GM12878 (cell line): Measurements from ENCODE around the gene MALSU1. TPM values are rescaled to one million over a fixed set of nuclear protein-coding genes. Genes with fewer than 3 reads are reported as not detected.

Experiments
- ATAC-seq: fragments of 200-7000 bp; cut with Tn5 transposase; 3 replicates; pipeline ENCODE4 v1.9.1; 2020; ENCODE audit warnings: mild to moderate bottlenecking, moderate library complexity
- BruUV-seq: library from RNA; stranded (reverse); fragments of 400-500 nt; replicated peaks from 2 replicates; lab custom pipeline; 2021; lab: Mats Ljungman, UMichigan
- CTCF ChIA-PET: fragments of 300-600 bp; sonication (Branson Sonifier 250); formaldehyde crosslinking; extraction: SDS; loops from one replicate; lab custom pipeline; 2021; ENCODE audit warnings: inconsistent platforms; lab: Yijun Ruan, JAX
- POLR2A ChIA-PET: fragments of 350-600 bp; formaldehyde crosslinking; extraction: SDS; loops from one replicate; lab custom pipeline; 2021; ENCODE audit warnings: inconsistent platforms; lab: Charles Lee
- RAD21 ChIA-PET: fragments of 300-600 bp; sonication (Branson Sonifier 250); formaldehyde crosslinking; loops from one replicate; lab custom pipeline; 2023; ENCODE audit warnings: antibody characterized with exemption; ENCODE audit not compliant: unreplicated experiment; lab: Charles Lee
- SMC1A ChIA-PET: fragments of 300-600 bp; sonication (Branson Sonifier 250); formaldehyde crosslinking; loops from one replicate; lab custom pipeline; 2023; ENCODE audit not compliant: unreplicated experiment, uncharacterized antibody; lab: Charles Lee
- DNase-seq: peaks from one replicate; pipeline ENCODE4 v3.0.0-alpha.2; 2011; ENCODE audit warnings: low read depth, low spot score
- FAIRE-seq: peaks from 3 replicates; lab custom pipeline; 2011; peaks lifted over from hg19 to GRCh38; lab: Jason Lieb, UNC
- H2AFZ ChIP-seq: 2 replicates; pipeline ENCODE4 v1.6.0; 2011; ENCODE audit warnings: low read depth, low read length, control low read depth; ENCODE audit not compliant: control insufficient read depth
- H3K27ac ChIP-seq: 2 replicates; pipeline ENCODE4 v1.5.1; 2011; ENCODE audit warnings: control low read depth; ENCODE audit not compliant: control insufficient read depth, insufficient read depth
- H3K27me3 ChIP-seq, 2 experiments: replicated peaks in 1 of 2; 2 replicates each; pipeline versions ENCODE4 v1.6.0 to v1.6.1; 2011; ENCODE audit warnings: low read length in 1 of 2; ENCODE audit not compliant: control insufficient read depth in 2 of 2, insufficient read depth in 2 of 2
- H3K36me3 ChIP-seq, 2 experiments: 2 replicates each; pipeline ENCODE4 v1.5.1; 2011; ENCODE audit warnings: low read length in 1 of 2; ENCODE audit not compliant: control insufficient read depth in 2 of 2, insufficient read depth in 2 of 2
- H3K4me1 ChIP-seq: 2 replicates; pipeline ENCODE4 v1.6.1; 2011; ENCODE audit warnings: mild to moderate bottlenecking, low read length, moderate library complexity, mixed read lengths; ENCODE audit not compliant: control insufficient read depth, insufficient read depth
- H3K4me2 ChIP-seq: 2 replicates; pipeline ENCODE4 v1.6.0; 2011; ENCODE audit warnings: control low read depth; ENCODE audit not compliant: control insufficient read depth, insufficient read depth
- H3K4me3 ChIP-seq: fragments of 200-600 bp; sonication (generic); 2 replicates; pipeline ENCODE4 v1.5.1; 2016
- H3K79me2 ChIP-seq: 2 replicates; pipeline ENCODE4 v1.6.0; 2011; ENCODE audit warnings: low read length; ENCODE audit not compliant: control insufficient read depth, insufficient read depth
- H3K9ac ChIP-seq: 2 replicates; pipeline ENCODE4 v1.8.0; 2011; ENCODE audit warnings: low read length, control low read depth, mixed read lengths; ENCODE audit not compliant: control insufficient read depth, insufficient read depth
- H3K9me3 ChIP-seq: replicated peaks from 3 replicates; pipeline ENCODE4 v1.5.1; 2011; ENCODE audit warnings: mild to moderate bottlenecking, low read length; ENCODE audit not compliant: control insufficient read depth, insufficient read depth
- H4K20me1 ChIP-seq: 2 replicates; pipeline ENCODE4 v1.6.0; 2011; ENCODE audit not compliant: control insufficient read depth, insufficient read depth
- BCL11A ChIP-seq: IDR thresholded peaks from 2 replicates; pipeline ENCODE4 v1.6.1; 2011; ENCODE audit warnings: low read depth, low read length
- DPF2 ChIP-seq: fragments of 450-650 bp; IDR thresholded peaks from 2 replicates; pipeline ENCODE4 v1.6.1; 2017; ENCODE audit warnings: mild to moderate bottlenecking
- E2F4 ChIP-seq: IDR thresholded peaks from 2 replicates; pipeline ENCODE4 v1.6.1; 2012; ENCODE audit warnings: low read depth, low read length, improper control_type of control experiment
- HDAC6 ChIP-seq: fragments of 200-600 bp; sonication (generic); IDR thresholded peaks from one replicate; pipeline ENCODE4 v1.8.0; 2017; ENCODE audit warnings: antibody characterized with exemption; ENCODE audit not compliant: unreplicated experiment
- HSF1 ChIP-seq: fragments of 150-350 bp; IDR thresholded peaks from 2 replicates; pipeline ENCODE4 v1.6.1; 2014; ENCODE audit warnings: mild to moderate bottlenecking, low read depth, low read length
- IKZF1 ChIP-seq: fragments of 450-650 bp; conservative IDR thresholded peaks from 2 replicates; pipeline ENCODE4 v1.6.1; 2017; ENCODE audit warnings: antibody characterized with exemption, mild to moderate bottlenecking
- KDM1A ChIP-seq: fragments of 200-600 bp; sonication (generic); IDR thresholded peaks from 2 replicates; pipeline ENCODE4 v1.6.1; 2016; ENCODE audit warnings: borderline replicate concordance
- SMAD1 ChIP-seq: fragments of 450-650 bp; IDR thresholded peaks from 2 replicates; pipeline ENCODE4 v1.6.1; 2018; ENCODE audit warnings: mild to moderate bottlenecking, low read depth; ENCODE audit not compliant: partially characterized antibody
- SMC3 ChIP-seq: IDR thresholded peaks from 2 replicates; pipeline ENCODE4 v1.6.1; 2011; ENCODE audit warnings: low read length, improper control_type of control experiment, borderline replicate concordance
- TCF7 ChIP-seq: IDR thresholded peaks from 2 replicates; pipeline ENCODE4 v1.6.1; 2014; ENCODE audit warnings: antibody characterized with exemption, borderline replicate concordance
- ZNF274 ChIP-seq: IDR thresholded peaks from one replicate; pipeline ENCODE4 v1.8.0; 2011; ENCODE audit not compliant: insufficient read length, insufficient read depth
- WGBS: methylation state at CpG from one replicate; pipeline ENCODE4 v1.1.6; 2016; ENCODE audit warnings: low lambda C conversion rate; ENCODE audit not compliant: insufficient replicate concordance, insufficient coverage; ENCODE audit errors: missing lambda C conversion rate; 5-methylcytosine and 5-hydroxymethylcytosine counted together
- in situ Hi-C: fragments of 300-500 bp; cut with MboI; formaldehyde crosslinking; loops from 9 replicates; pipeline ENCODE4 v1.14.3; 2018; ENCODE audit warnings: mixed read lengths
- intact Hi-C: fragments of 100-400 bp; cut with micrococcal nuclease; formaldehyde crosslinking; loops from one replicate; pipeline ENCODE4 v1.14.2; 2022; ENCODE audit not compliant: unreplicated experiment
- polyA plus RNA-seq, 11 experiments: library from polyadenylated mRNA; depleted of rRNA in 4 of 11; unstranded in 6 of 11; stranded (reverse) in 5 of 11; fragments of >200 nt; fragmentation: Nextera tagmentation in 4 of 11; fragmentation: Illumina TruSeq in 1 of 11; extraction: Ambion mirVana in 4 of 11; extraction: Trizol in 1 of 11; gene quantifications; 1 replicate in 1 of 11; 2 replicates in 10 of 11; pipeline versions ENCODE4 v1.2.1 to v1.2.3, GENCODE V29; 2011 to 2016; ENCODE audit warnings: inconsistent platforms in 2 of 11, missing spikeins in 2 of 11, low read depth in 1 of 11
- total RNA-seq, 4 experiments: library from RNA; depleted of rRNA in 3 of 4; stranded (reverse); fragments of >200 nt in 3 of 4; fragmentation: Illumina TruSeq in 1 of 4; extraction: Trizol in 1 of 4; gene quantifications; 2 replicates each; pipeline versions ENCODE4 v1.2.1 to v1.2.3, GENCODE V29; 2013 to 2021
- TF ChIP-seq, protein P1 (sequence below): fragments of 450-650 bp; IDR thresholded peaks from 2 replicates; pipeline ENCODE4 v1.6.1; 2017; ENCODE audit warnings: low read depth, mild to moderate bottlenecking, moderate library complexity
- TF ChIP-seq, protein P2 (sequence below): fragments of 450-650 bp; IDR thresholded peaks from 2 replicates; pipeline ENCODE4 v1.6.1; 2018; ENCODE audit warnings: borderline replicate concordance, mild to moderate bottlenecking; ENCODE audit not compliant: partially characterized antibody

MALSU1 gene
- total and polyA plus RNA-seq, 10 of the 15 experiments (the other 5 are each of a cell fraction or from before 2014, with no cell fraction given) = 8.5 to 159 (median 73.7) TPM

DNA sequence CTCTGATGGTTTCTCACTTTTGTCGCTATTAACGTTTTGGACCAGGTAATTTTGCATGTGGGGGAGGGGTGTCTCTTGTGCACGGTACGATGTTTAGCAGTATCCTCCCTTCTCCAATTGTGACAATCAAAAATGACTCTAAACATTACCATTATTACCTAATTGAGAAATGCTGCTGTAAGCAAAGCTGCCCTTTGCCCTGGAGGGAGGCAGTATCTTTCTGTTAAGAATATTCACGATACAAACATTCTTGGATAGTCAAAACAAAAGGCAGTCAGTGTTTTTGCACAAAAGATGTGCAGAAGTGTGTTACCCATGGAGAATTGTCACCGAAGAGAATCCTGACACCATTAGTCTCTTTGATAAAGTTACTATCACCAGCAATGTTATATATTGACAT lies 9.6 kb downstream of the MALSU1 start:
- ATAC-seq = no peak
- no peak for TF ChIP-seq KDM1A
- TF ChIP-seq DPF2 = no peak
- TF ChIP-seq BCL11A = no peak
- TF ChIP-seq HDAC6 = no peak
- no peak for TF ChIP-seq ZNF274
- TF ChIP-seq HSF1 = no peak
- no peak for TF ChIP-seq TCF7
- TF ChIP-seq, protein P1, sequence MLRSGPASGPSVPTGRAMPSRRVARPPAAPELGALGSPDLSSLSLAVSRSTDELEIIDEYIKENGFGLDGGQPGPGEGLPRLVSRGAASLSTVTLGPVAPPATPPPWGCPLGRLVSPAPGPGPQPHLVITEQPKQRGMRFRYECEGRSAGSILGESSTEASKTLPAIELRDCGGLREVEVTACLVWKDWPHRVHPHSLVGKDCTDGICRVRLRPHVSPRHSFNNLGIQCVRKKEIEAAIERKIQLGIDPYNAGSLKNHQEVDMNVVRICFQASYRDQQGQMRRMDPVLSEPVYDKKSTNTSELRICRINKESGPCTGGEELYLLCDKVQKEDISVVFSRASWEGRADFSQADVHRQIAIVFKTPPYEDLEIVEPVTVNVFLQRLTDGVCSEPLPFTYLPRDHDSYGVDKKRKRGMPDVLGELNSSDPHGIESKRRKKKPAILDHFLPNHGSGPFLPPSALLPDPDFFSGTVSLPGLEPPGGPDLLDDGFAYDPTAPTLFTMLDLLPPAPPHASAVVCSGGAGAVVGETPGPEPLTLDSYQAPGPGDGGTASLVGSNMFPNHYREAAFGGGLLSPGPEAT = no peak
- no peak for TF ChIP-seq SMC3
- no peak for TF ChIP-seq SMAD1
- TF ChIP-seq, protein P2, sequence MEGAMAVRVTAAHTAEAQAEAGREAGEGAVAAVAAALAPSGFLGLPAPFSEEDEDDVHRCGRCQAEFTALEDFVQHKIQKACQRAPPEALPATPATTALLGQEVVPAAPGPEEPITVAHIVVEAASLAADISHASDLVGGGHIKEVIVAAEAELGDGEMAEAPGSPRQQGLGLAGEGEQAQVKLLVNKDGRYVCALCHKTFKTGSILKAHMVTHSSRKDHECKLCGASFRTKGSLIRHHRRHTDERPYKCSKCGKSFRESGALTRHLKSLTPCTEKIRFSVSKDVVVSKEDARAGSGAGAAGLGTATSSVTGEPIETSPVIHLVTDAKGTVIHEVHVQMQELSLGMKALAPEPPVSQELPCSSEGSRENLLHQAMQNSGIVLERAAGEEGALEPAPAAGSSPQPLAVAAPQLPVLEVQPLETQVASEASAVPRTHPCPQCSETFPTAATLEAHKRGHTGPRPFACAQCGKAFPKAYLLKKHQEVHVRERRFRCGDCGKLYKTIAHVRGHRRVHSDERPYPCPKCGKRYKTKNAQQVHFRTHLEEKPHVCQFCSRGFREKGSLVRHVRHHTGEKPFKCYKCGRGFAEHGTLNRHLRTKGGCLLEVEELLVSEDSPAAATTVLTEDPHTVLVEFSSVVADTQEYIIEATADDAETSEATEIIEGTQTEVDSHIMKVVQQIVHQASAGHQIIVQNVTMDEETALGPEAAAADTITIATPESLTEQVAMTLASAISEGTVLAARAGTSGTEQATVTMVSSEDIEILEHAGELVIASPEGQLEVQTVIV = no peak
- no peak for TF ChIP-seq E2F4
- no peak for TF ChIP-seq IKZF1
- DNase-seq = no peak
- RAD21 ChIA-PET = no interaction called here
- intact Hi-C loops = no loop called here
- Histone ChIP-seq H3K9me3 (peaks cover 1% of the 10 kb centered on the region; the same call in 1 of the 3 replicates), H3K9ac (no peak overlapping the region), H3K4me3 (no peak overlapping the region), H3K79me2 (peaks cover 24% of the 10 kb centered on the region), H3K27me3 (no peaks in the 10 kb centered on the region), H4K20me1 (no peaks in the 10 kb centered on the region), H2AFZ (no peak overlapping the region), H3K4me1 (peaks cover 9% of the 10 kb centered on the region), H3K36me3 (peaks cover 8 to 27% of the 10 kb centered on the region in 2 experiments), H3K27ac (no peak overlapping the region), H3K4me2 (no peak overlapping the region)
- CTCF ChIA-PET = interaction anchor here (1.1 to 2.0 kb wide), 3 partner anchors 10 to 215 kb away, joined by 3 to 7 read pairs (median 3); no protein-coding TSS in a partner anchor
- FAIRE-seq = no peak
- POLR2A ChIA-PET = interaction anchor here (1.0 kb wide), 1 partner anchor 9 kb away, joined by 4 read pairs; no protein-coding TSS in a partner anchor
- in situ Hi-C loops = no loop called here
- SMC1A ChIA-PET = interaction anchor here (1.2 kb wide), 1 partner anchor 9 kb away, joined by 3 read pairs; the partner anchor contains the start of gene MALSU1
- 82% methylated on average over 6 of the region's 6 CpGs for WGBS
- BruUV-seq = no TSS peak
